PC-3 (cell line): Measurements from ENCODE around the gene CSH2.

Experiments used
- CTCF ChIP-seq: fragments of 300-600 bp; sonication (generic); conservative IDR thresholded peaks from 2 replicates; pipeline ENCODE4 v1.5.1; 2017; ENCODE audit warnings: antibody characterized with exemption, low read depth, mild to moderate bottlenecking, low read length
- EZH2 ChIP-seq: fragments of 300-600 bp; sonication (generic); IDR thresholded peaks from one replicate; pipeline ENCODE4 v1.6.1; 2017; ENCODE audit warnings: antibody characterized with exemption, mild to moderate bottlenecking, low read length; ENCODE audit not compliant: unreplicated experiment
- EZH2phosphoT487 ChIP-seq: fragments of 300-600 bp; sonication (generic); IDR thresholded peaks from 2 replicates; pipeline ENCODE4 v1.6.1; 2018; ENCODE audit warnings: mild to moderate bottlenecking, antibody characterized with exemption, low read length, borderline replicate concordance

GRCh38 chr17:63842540-63843386 is 30.7 kb downstream of the CSH2 start, which contains the start of gene SMARCD2:
- TF ChIP-seq CTCF (no peak), EZH2 (no peak), EZH2phosphoT487 (no peak)
